Chondrocyte (in vitro differentiated cells): Measurements from ENCODE around the gene CRX. TPM values are rescaled to one million over a fixed set of nuclear protein-coding genes. Genes with fewer than 3 reads are reported as not detected.

Experiments used
- DNase-seq: peaks from one replicate; pipeline ENCODE4 v3.0.0; 2021; ENCODE audit warnings: mixed read lengths, low spot score
- H3K27ac Mint-ChIP-seq: one replicate; pipeline ENCODE4 v1.8.0; 2021; ENCODE audit warnings: mild to moderate bottlenecking, moderate library complexity, mixed read lengths; ENCODE audit not compliant: unreplicated experiment
- H3K27me3 Mint-ChIP-seq: 2 replicates; pipeline ENCODE4 v1.8.0; 2021; ENCODE audit warnings: low read depth, mixed read lengths
- H3K36me3 Mint-ChIP-seq: 2 replicates; pipeline ENCODE4 v1.8.0; 2021; ENCODE audit warnings: low read depth, mixed read lengths
- H3K4me1 Mint-ChIP-seq: 2 replicates; pipeline ENCODE4 v1.8.0; 2021; ENCODE audit warnings: low read depth, mild to moderate bottlenecking, mixed read lengths
- H3K4me3 Mint-ChIP-seq: one replicate; pipeline ENCODE4 v1.8.0; 2021; ENCODE audit warnings: mild to moderate bottlenecking, moderate library complexity, mixed read lengths; ENCODE audit not compliant: unreplicated experiment
- H3K9me3 Mint-ChIP-seq: 2 replicates; pipeline ENCODE4 v1.8.0; 2021; ENCODE audit warnings: low read depth, mixed read lengths
- CTCF ChIP-seq: fragments of 200-600 bp; sonication (generic); IDR thresholded peaks from 2 replicates; pipeline ENCODE4 v1.5.0; 2021; ENCODE audit warnings: antibody characterized with exemption, mild to moderate bottlenecking, moderate library complexity
- total RNA-seq: library from RNA; stranded (reverse); gene quantifications from 3 replicates; pipeline ENCODE4 v1.2.1, GENCODE V29; 2021

The CRX gene
- total RNA-seq, 1 donor from 2014 or later, result not detected

GRCh38 chr19:47820410-47820809 is 1.3 kb upstream of the CRX start:
- TF ChIP-seq CTCF, result no peak
- Mint-ChIP-seq H3K36me3 (no peaks in the 10 kb centered on the region), H3K4me3 (no peak overlapping the region), H3K9me3 (no peaks in the 10 kb centered on the region), H3K4me1 (no peaks in the 10 kb centered on the region), H3K27me3 (peaks cover 42% of the 10 kb centered on the region), H3K27ac (no peak overlapping the region)
- no peak for DNase-seq

- Mint-ChIP-seq H3K27ac (no peak overlapping the region), H3K36me3 (peaks cover 3% of the 10 kb centered on the region), H3K4me3 (no peak overlapping the region), H3K4me1 (no peaks in the 10 kb centered on the region), H3K9me3 (peaks cover 7% of the 10 kb centered on the region), H3K27me3 (peaks cover 32% of the 10 kb centered on the region)
- no peak for TF ChIP-seq CTCF
- no peak for DNase-seq
Observed at GRCh38 chr19:47824396-47824795, 2.7 kb downstream of the CRX start.

GRCh38 chr19:47826800-47827199 is 5.1 kb downstream of the CRX start:
- peaks cover 12% of the 10 kb centered on the region for H3K27me3 Mint-ChIP-seq
- peaks cover 7% of the 10 kb centered on the region for H3K9me3 Mint-ChIP-seq
- no peak overlapping the region for H3K4me3 Mint-ChIP-seq
- no peak for TF ChIP-seq CTCF
- H3K27ac Mint-ChIP-seq, result no peak overlapping the region
- DNase-seq, result no peak
- peaks cover 3% of the 10 kb centered on the region for H3K36me3 Mint-ChIP-seq
- H3K4me1 Mint-ChIP-seq, result no peaks in the 10 kb centered on the region

- Mint-ChIP-seq H3K36me3 (no peaks in the 10 kb centered on the region), H3K27me3 (peaks cover 5% of the 10 kb centered on the region), H3K4me1 (no peaks in the 10 kb centered on the region), H3K27ac (no peak overlapping the region), H3K4me3 (no peak overlapping the region), H3K9me3 (no peaks in the 10 kb centered on the region)
- DNase-seq, result no peak
- TF ChIP-seq CTCF, result no peak
Observed at GRCh38 chr19:47832723-47833122, 11.0 kb downstream of the CRX start.

GRCh38 chr19:47836038-47836437 is 14.3 kb downstream of the CRX start:
- DNase-seq, result no peak
- no peaks in the 10 kb centered on the region for H3K36me3 Mint-ChIP-seq

More at GRCh38 chr19:47836038-47836437, 14.3 kb downstream of the CRX start:
- Mint-ChIP-seq H3K27me3 (peaks cover 6% of the 10 kb centered on the region), H3K4me3 (no peak overlapping the region), H3K27ac (no peak overlapping the region), H3K9me3 (no peaks in the 10 kb centered on the region), H3K4me1 (peaks cover 4% of the 10 kb centered on the region)
- TF ChIP-seq CTCF, result no peak
